SJSA1 (cell line): ENCODE measurements around the gene EHD4. TPM values are rescaled to one million over a fixed set of nuclear protein-coding genes. Genes with fewer than 3 reads are reported as not detected.

Source experiments
- DNase-seq, 2 experiments: peaks; one replicate each; pipeline ENCODE4 v3.0.0-alpha.2; 2015 to 2020; ENCODE audit warnings: low spot score in 2 of 2, low read depth in 1 of 2
- H3K27ac ChIP-seq: fragments of 250-450 bp; sonication (Bioruptor Pico); 2 replicates; pipeline ENCODE4 v1.5.1; 2020; ENCODE audit warnings: mild to moderate bottlenecking, moderate library complexity
- H3K27me3 ChIP-seq: fragments of 250-450 bp; sonication (Bioruptor Pico); replicated peaks from 2 replicates; pipeline ENCODE4 v1.5.1; 2020; ENCODE audit warnings: mild to moderate bottlenecking, moderate library complexity
- H3K36me3 ChIP-seq: fragments of 250-450 bp; sonication (Bioruptor Pico); 2 replicates; pipeline ENCODE4 v1.5.1; 2020; ENCODE audit warnings: mild to moderate bottlenecking
- H3K4me1 ChIP-seq: fragments of 250-450 bp; sonication (Bioruptor Pico); replicated peaks from 2 replicates; pipeline ENCODE4 v1.6.1; 2021; ENCODE audit warnings: mild to moderate bottlenecking
- H3K4me3 ChIP-seq: fragments of 250-450 bp; sonication (Bioruptor Pico); 2 replicates; pipeline ENCODE4 v1.5.1; 2020; ENCODE audit warnings: mild to moderate bottlenecking
- H3K9me3 ChIP-seq: fragments of 250-450 bp; sonication (Bioruptor Pico); replicated peaks from 2 replicates; pipeline ENCODE4 v1.5.1; 2020; ENCODE audit warnings: mild to moderate bottlenecking
- total RNA-seq: library from RNA; depleted of rRNA; stranded (reverse); fragments of >200 nt; shearing (Covaris generic); gene quantifications from 2 replicates; pipeline ENCODE4 v1.2.3, GENCODE V29; 2014; rRNA removed

Gene EHD4
- total RNA-seq, result 22.7 and 26.8 TPM in 2 replicates

DNA sequence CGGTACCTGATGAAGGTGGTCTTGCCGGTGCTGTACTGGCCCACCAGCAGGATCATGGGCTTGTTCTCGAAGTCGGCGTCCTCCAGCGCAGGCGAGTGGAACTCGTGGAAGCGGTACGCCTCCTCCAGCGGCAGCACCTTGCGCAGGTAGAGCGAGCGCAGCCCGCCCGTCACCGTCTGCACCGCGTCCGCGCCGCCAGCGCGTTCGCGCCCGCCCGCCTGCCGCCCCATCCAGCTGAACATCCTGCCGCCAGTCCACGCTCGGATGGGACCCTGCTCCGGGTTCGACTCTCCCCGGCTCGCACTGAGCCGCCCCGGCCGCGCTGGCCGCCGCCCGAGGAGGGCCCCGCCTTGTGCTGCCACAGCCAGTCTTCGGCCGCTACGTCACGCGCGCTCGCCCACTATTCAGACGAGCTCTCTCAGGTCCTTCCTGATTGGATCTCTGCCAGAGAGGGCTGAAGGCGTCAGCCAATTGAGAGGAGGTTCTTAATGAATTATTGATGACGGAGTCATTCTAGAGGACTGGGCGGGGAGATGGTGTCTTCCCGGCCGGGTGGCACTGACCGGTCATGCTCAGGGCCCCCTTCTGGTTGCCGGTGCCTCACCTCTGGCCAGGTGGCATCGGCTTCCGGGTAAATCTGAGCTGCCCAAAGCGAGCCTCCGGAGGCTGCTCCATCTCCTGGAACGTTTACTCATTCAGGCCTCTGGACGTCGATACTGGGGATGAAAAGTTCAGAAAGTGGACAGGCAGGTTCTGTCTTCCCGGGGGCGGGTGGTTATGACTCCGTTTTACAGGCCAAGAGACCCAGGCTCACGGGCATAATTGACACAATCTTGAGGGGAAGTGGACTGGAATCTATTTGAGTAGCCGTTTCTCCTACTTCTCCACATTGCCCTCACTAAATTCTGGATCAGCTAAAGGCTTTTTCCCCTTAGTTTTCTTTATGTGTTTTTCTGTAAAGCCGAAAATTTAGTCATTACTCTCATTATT lies at the start of gene EHD4:
Gene EHD4, minus strand, starts transcription at position 305 of the 990 bp plus-strand sequence. Its CDS starts 63 bp downstream, at position 242.
- peak within 1 kb of the TSS; percentile 58 for H3K27ac ChIP-seq
- H3K4me1 ChIP-seq, result peaks cover 12% of the 10 kb centered on the region
- H3K36me3 ChIP-seq, result peaks cover 10% of the 10 kb centered on the region
- peak; percentile 96 to 99 for DNase-seq
- H3K4me3 ChIP-seq, result peak within 1 kb of the TSS; percentile 94
- no peaks in the 10 kb centered on the region for H3K9me3 ChIP-seq
- H3K27me3 ChIP-seq, result 0 out of 2 replicates have a peak, but pooled peaks cover 6% of the 10 kb centered on the region

DNA sequence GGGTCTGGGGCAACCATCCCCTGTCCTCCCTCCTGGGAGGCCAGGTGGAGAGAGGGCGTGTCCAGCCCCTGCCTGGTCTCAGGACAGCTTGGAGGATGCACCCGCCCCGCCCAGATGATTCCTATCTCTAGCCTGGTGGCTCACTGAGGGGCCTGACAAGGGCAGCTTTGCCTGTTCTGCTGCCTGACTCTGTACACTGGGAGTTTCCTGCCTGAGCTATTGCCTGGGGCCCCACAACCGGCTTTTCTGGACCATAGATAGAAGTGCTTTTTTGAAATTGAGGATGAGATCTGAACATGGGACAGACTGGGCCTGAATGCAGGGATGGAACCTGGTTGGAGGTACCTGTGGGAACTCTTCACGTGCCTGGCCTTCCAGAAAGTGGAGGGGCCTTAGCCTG lies 49.2 kb upstream of the EHD4 start:
- no peaks in the 10 kb centered on the region for H3K36me3 ChIP-seq
- H3K9me3 ChIP-seq, result no peaks in the 10 kb centered on the region; the same call in 1 of the 2 replicates
- DNase-seq, result no peak
- H3K4me1 ChIP-seq, result no peaks in the 10 kb centered on the region
- H3K27ac ChIP-seq, result no peak overlapping the region
- peaks cover 11% of the 10 kb centered on the region for H3K27me3 ChIP-seq
- H3K4me3 ChIP-seq, result no peak overlapping the region

DNA sequence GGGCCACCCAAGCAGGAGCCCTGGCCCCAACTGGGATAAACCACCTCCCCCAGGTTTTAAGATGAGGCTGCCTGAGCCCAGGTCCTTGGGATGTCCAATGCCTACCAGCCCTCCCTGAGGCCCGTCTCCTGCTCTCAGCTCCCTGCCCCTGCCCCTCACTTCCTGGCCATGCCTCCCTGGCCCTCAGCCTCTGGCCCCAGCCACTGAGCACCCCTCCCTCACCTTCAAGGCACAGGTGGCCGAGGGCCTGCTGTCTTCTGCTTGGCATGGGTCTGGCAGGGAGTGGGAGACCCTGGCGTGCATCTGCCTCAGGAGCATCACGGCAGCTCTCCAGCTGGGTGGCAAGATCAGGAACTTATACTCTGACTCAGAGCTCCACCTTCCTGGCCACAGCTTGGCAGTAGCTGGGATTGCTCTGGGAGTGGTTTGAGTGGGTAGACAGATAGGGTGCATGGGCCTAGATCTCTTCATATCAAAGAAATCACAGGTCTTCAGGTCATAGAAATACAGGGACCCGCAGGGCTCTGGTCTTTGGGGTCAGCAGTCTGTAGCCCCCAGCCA lies 48.4 kb upstream of the EHD4 start, which contains the start of gene PLA2G4E:
Gene PLA2G4E, minus strand, starts transcription at position 330 of the 561 bp plus-strand sequence. Its CDS starts 12 bp downstream, at position 318.
- no peak for DNase-seq
- H3K4me1 ChIP-seq, result no peaks in the 10 kb centered on the region
- H3K27me3 ChIP-seq, result peaks cover 4% of the 10 kb centered on the region; the same call in 1 of the 2 replicates
- no peak within 1 kb of the TSS for H3K27ac ChIP-seq
- H3K36me3 ChIP-seq, result no peaks in the 10 kb centered on the region
- H3K4me3 ChIP-seq, result no peak within 1 kb of the TSS
- H3K9me3 ChIP-seq, result no peaks in the 10 kb centered on the region; the same call in 1 of the 2 replicates

DNA sequence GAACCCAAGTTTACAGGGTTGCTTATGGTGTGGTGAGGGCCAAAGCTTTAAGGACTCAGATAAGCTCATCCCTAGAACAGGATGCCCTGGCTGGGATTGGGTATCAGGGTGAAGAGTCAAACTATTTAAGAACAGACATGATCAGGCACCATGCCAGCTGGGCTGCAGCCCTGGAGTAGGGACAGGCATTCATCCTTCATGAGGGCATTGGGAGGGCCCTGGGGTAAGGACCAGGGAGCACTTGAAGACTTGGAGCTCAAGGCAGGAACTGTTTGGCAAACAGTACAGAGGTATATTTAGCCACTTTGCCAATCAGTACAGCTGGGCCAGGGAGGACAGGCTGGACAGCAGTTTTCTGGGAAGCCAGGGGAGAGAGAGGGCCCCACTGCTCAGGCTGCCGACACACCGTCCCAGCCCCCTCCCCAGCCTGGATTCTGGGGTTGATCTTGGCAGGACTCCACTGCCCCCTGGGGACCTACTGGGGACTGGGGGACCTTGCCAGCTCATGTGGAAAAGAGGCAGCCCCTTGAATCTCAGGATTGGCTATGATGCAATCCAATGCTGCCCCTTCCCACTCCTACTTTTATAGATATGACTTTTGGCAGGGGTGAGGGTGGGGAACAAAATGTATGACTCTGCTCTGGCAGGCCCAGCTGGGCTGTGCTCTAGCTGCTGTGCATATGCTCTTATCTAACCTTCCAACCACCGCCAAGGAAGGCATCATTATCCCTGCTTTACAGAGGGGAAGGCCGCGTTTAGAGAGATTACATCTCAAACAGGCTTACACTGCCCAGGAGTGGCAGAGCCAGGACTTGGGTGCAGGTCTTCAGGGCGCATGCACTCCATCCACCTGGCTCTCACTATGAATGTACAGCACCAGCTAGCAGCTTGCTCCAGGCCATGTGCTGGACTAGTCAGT lies 46.2 kb upstream of the EHD4 start:
- peaks cover 4% of the 10 kb centered on the region; the same call in 1 of the 2 replicates for H3K27me3 ChIP-seq
- no peak for DNase-seq
- H3K36me3 ChIP-seq, result no peaks in the 10 kb centered on the region
- H3K4me3 ChIP-seq, result no peak overlapping the region
- H3K27ac ChIP-seq, result no peak overlapping the region
- H3K9me3 ChIP-seq, result no peaks in the 10 kb centered on the region; the same call in 1 of the 2 replicates
- H3K4me1 ChIP-seq, result no peaks in the 10 kb centered on the region

DNA sequence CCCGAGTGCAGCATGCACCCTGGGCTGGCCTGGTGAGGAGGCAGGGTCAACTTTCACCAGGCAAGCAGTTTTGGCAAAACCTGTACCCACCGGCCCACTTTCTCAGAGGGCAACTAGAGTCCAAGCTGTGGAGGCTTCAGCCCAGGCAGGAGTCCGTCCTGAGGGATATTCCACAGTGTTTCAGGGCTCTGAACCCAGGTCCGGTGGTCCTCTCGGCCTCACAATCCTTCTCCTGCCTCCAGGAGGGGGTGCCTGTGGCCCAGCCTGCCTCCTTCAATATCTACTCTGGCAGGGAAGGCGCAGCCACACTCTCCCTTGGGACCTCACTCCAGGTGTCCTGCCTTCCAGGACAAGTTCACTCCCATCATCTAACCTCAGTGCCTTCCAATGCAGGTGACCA lies 44.6 kb upstream of the EHD4 start:
- DNase-seq, result no peak
- no peaks in the 10 kb centered on the region for H3K36me3 ChIP-seq
- H3K27ac ChIP-seq, result no peak overlapping the region
- H3K4me1 ChIP-seq, result no peaks in the 10 kb centered on the region
- H3K4me3 ChIP-seq, result no peak overlapping the region
- H3K9me3 ChIP-seq, result no peaks in the 10 kb centered on the region
- H3K27me3 ChIP-seq, result peaks cover 4% of the 10 kb centered on the region; the same call in 1 of the 2 replicates

DNA sequence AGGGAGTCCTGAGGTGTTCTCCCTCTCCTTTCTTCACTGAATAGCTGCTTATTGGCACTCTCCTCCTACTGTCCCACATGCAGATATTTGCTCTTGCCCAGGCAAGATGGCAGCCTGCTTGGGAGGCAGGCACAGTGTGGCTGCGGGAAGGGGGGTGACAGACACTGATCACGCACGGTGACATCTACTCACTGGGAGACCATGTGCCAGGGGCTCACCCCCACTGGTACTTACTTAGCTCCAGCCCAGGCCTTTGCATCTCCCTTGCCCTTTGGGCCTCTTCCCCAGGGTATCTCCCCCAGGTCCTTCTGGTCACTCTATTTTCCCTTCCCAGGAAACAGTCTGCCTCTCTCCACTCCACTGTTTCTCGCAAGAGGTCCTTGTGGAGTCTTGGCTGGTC lies 42.0 kb upstream of the EHD4 start:
- H3K4me1 ChIP-seq, result peaks cover 9% of the 10 kb centered on the region
- no peak for DNase-seq
- H3K27ac ChIP-seq, result no peak overlapping the region
- no peaks in the 10 kb centered on the region for H3K9me3 ChIP-seq
- no peaks in the 10 kb centered on the region for H3K36me3 ChIP-seq
- H3K4me3 ChIP-seq, result no peak overlapping the region
- peaks cover 4% of the 10 kb centered on the region; the same call in 1 of the 2 replicates for H3K27me3 ChIP-seq

DNA sequence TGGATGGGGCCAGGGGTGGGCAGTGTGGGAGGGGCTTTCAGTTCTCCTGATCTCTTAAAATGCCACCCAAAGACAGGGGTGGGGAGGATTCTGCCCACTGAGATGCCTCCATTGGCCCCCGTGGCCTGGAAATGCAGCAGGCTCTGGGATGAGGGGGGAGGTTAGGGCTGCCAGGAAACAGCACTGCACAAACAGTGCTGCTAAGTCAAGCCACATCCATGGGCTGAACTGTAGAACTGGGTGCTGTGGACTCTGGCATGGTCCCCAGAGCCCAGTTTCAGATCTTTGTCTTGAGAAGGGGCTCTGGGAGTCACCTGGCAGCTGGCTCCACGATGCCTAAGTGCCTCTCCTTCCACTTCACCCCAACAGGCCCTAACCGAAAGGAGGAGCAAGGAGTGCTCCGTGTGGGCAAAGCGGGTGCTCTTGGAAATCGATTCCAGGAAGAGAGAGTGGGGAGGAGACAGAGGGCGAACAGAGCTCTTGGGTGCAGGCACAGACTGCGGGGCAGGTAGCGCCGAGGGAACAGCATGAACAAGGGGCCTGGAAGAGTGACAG lies 40.6 kb upstream of the EHD4 start:
- H3K27ac ChIP-seq, result no peak overlapping the region
- H3K9me3 ChIP-seq, result no peaks in the 10 kb centered on the region
- H3K4me1 ChIP-seq, result peaks cover 9% of the 10 kb centered on the region
- H3K4me3 ChIP-seq, result no peak overlapping the region
- H3K27me3 ChIP-seq, result peaks cover 4% of the 10 kb centered on the region; the same call in 1 of the 2 replicates
- DNase-seq, result no peak
- no peaks in the 10 kb centered on the region for H3K36me3 ChIP-seq

DNA sequence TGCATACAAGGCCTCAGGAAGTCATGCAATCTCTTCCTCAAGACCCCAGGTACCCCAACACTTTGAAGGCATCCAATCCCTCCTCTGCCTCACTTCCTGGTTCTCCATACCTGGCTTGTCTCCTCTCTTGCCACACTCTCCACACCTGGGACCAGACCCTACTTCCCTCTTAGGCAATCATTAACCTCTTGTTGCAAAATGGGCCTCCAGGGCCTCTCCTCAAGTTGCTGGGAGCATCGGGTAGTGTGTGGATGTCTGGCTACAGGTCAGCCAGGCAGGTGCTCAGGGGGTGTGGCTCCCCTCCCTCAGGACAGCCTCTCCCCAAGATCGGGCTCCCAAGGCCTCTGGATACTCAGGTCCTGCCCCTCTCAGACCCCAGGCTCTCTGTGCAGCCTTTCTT lies 39.9 kb upstream of the EHD4 start:
- no peak overlapping the region for H3K27ac ChIP-seq
- H3K27me3 ChIP-seq, result no peaks in the 10 kb centered on the region
- no peak overlapping the region for H3K4me3 ChIP-seq
- no peaks in the 10 kb centered on the region for H3K36me3 ChIP-seq
- H3K4me1 ChIP-seq, result peaks cover 9% of the 10 kb centered on the region
- H3K9me3 ChIP-seq, result no peaks in the 10 kb centered on the region
- DNase-seq, result no peak

DNA sequence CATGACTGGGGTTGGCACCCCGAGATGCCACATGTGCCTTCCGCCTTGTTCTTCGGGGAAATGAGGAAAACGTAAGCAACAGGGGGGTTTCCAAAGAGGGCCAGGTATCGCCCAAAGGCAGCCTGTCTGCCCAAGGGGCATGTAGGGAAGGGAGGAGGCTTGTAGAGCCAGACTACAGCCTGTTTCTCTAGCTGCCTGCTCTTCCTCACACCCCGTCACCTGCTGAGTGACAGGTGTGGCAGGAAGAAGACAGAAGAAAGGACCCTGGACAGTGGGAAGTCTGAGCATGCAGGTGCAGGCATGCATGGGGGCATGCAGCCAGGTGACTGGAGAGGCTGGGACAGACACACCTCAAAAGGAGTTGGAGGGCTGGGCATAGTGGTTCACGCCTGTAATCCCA lies 38.7 kb upstream of the EHD4 start:
- no peak overlapping the region for H3K27ac ChIP-seq

DNA sequence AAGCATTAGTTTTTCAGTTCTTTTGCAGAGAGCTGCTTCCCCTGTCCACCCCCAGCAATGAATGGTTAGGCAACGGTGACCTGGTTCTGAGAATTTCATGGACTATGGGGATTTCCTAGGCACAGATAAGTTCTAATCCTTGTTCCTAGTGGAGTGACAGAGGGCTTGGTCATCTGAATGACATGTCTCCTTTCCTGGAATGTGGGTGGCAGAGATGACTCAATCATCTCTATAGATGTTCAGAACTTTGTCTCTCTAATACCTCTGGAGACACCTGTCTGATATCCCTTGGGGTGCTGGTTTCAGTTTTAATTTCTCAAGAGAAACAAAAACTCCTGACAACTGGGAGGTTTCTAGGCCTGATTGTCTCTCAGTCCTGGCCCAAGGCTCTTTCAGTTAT lies 38.1 kb upstream of the EHD4 start:
- Histone ChIP-seq H3K4me1 (peaks cover 9% of the 10 kb centered on the region), H3K9me3 (no peaks in the 10 kb centered on the region), H3K4me3 (no peak overlapping the region), H3K36me3 (no peaks in the 10 kb centered on the region), H3K27me3 (no peaks in the 10 kb centered on the region), H3K27ac (no peak overlapping the region)
- peak in 1 of 2 experiments; percentile 9 for DNase-seq

More for the DNA sequence above, 38.7 kb upstream of the EHD4 start:
- H3K9me3 ChIP-seq, result no peaks in the 10 kb centered on the region
- no peaks in the 10 kb centered on the region for H3K36me3 ChIP-seq
- H3K27me3 ChIP-seq, result no peaks in the 10 kb centered on the region
- peaks cover 9% of the 10 kb centered on the region for H3K4me1 ChIP-seq
- no peak for DNase-seq
- H3K4me3 ChIP-seq, result no peak overlapping the region

DNA sequence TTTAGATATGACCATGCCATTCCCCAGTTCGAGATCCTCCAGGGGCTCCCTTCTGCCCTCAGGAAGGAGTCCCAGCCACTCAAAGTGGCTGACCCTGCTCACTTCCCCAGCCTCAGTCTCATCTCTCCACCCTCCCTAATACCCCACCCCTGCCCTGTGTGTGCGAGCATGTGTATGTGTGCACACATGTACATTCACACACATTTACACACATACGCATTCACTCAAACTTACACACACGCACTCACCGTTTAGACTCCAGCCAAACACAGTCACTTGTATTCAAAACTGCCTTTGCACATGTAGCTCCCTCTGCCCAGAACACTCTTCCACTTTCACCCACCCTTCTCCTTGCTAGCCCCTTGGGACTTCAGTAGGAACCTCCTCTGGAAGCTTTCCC lies 37.1 kb upstream of the EHD4 start:
- Histone ChIP-seq H3K27ac (no peak overlapping the region), H3K27me3 (no peaks in the 10 kb centered on the region), H3K9me3 (no peaks in the 10 kb centered on the region), H3K4me3 (no peak overlapping the region), H3K4me1 (peaks cover 9% of the 10 kb centered on the region), H3K36me3 (no peaks in the 10 kb centered on the region)
- no peak for DNase-seq

DNA sequence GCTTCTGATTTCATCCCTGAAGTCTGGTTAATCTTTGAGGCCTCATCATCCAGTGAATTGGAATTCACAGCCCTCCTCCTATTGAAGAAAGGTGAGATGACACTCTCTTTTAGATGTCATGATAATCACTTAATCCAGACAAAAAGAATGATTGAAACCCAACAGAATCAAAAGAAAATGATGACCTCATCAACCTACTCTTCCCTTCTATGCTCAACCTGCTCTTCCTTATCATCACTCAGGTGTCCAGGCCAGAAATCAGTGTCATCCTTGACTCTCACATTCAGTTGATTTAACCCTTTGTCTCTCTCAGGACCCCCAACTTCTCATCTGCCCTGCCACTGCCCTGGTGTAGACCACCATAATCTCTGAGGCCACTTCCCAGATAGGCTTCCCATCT lies 36.7 kb upstream of the EHD4 start:
- Histone ChIP-seq H3K27me3 (no peaks in the 10 kb centered on the region), H3K4me3 (no peak overlapping the region), H3K27ac (no peak overlapping the region)

DNA sequence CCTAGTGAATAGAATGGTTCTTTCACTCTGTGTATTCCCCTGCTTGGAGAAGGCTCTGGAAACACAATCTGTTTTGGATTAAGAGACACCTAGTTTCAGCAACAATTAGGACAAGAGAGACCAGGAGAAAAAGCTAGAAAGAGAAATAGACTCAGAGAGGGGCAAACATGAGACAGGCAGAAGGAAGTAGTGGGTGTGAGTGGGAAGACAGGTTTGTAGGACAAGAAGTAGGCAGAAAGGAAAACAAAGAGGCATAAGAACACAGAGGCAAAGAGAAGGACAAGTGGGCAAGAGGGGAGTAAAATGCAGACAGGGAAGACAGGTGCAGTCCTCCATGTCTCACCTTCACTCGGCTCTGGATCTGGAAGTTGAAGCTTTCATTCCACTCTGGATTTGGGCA lies 35.0 kb upstream of the EHD4 start:
- no peak for DNase-seq
- H3K27me3 ChIP-seq, result peaks cover 3% of the 10 kb centered on the region
- no peak overlapping the region for H3K27ac ChIP-seq
- no peaks in the 10 kb centered on the region for H3K36me3 ChIP-seq
- peaks cover 9% of the 10 kb centered on the region for H3K4me1 ChIP-seq
- no peak overlapping the region for H3K4me3 ChIP-seq
- no peaks in the 10 kb centered on the region for H3K9me3 ChIP-seq

More for the DNA sequence above, 36.7 kb upstream of the EHD4 start:
- H3K9me3 ChIP-seq, result no peaks in the 10 kb centered on the region
- H3K36me3 ChIP-seq, result no peaks in the 10 kb centered on the region
- H3K4me1 ChIP-seq, result peaks cover 9% of the 10 kb centered on the region
- DNase-seq, result no peak
